Stimulated activated CD8-positive, alpha-beta memory T cell treated with anti-CD3 and anti-CD28 coated beads, Interleukin-15, amount 100 ng/mL, for 24 hours (primary cell): ENCODE data around the gene LAMA1.
"Not testable (repeated sequence)": the region's sequence is repeated elsewhere in the genome, so short reads cannot be mapped to it uniquely, and the experiment has no call there.

Experiments
- DNase-seq: peaks from one replicate; pipeline ENCODE4 v3.0.0-alpha.2; 2020; ENCODE audit warnings: low read depth

LAMA1 gene

DNA sequence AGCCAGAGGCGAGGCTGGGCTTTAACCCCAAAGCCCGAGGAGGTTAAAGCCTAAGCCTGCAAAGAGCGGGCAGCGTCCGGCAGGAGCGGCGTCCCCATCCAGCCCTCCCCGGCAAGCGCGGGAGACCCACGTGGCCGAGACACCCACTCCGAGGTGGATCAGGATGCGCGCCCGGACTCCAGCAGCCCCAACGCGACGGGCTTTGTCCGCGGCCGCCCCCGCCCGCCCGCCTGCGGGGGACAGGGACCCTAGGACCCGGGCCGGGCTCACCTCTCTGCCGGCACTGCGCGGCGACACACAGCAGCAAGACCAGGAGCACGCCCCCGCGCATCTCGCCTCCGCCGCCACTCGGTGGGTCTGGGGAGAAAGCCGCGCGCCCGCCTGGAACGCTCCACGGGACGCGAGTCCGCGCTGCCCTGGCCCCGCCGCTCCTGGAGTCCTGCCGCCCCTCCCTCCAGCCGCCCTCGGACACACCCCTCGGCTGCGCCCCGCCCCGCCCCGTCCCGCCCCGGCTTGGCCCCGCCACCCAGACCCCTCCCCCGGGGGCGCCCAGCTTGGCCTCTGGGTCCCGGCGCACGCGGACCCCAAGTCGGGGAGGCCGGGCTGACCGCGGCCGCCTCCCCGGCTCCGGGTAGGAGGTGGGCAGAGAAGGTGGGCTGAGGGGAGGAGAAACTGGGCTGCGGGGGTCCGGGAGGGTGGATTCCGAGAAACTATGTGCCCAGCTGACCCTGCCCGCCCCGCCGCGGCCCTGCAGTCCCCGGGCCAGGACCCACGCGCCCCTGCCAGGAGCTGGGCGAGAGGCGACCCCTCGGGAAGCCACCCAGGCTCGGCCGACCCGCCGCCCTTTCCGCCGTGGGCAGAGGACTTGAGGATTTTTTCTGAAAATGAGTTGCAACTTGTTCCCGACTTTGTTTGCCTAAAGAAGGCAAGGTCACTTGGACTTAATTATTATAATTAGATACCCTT, at the start of gene LAMA1:
LAMA1 (minus strand) TSS at position 408 of the 966 bp plus-strand sequence; CDS start at position 331, 77 bp downstream.
- no peak for DNase-seq

GRCh38 chr18:7165846-7166393, 48.3 kb upstream of the LAMA1 start:
- DNase-seq, result no peak

- DNase-seq, result no peak
Observed at GRCh38 chr18:7164323-7165004, 46.9 kb upstream of the LAMA1 start.

DNA sequence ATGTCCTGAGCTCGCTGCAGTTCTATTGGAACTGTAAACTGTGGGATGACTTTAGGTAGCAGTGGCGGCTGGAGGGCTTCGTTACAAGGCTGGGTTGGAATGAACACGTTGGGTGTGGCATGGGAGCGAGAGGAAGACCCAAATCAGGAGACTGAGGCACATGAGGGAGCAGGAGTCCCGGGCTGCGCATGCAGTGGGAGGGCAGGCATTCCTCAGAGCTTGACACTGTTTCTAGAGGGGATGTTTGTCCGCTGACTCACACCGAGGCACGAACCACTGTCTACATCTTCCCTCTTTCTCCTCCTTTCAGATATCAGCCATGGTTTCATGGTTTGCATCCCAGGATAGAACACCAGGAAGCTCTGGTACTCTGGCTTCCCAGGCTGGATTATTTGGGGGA, 40.6 kb upstream of the LAMA1 start:
- no peak for DNase-seq

GRCh38 chr18:7157760-7158159, 40.2 kb upstream of the LAMA1 start:
- DNase-seq, result no peak

- DNase-seq, result no peak
Observed at GRCh38 chr18:7155887-7156286, 38.3 kb upstream of the LAMA1 start.

GRCh38 chr18:7155092-7155491, 37.5 kb upstream of the LAMA1 start:
- no peak for DNase-seq

- no peak for DNase-seq
Observed at GRCh38 chr18:7152440-7152839, 34.8 kb upstream of the LAMA1 start.

DNA sequence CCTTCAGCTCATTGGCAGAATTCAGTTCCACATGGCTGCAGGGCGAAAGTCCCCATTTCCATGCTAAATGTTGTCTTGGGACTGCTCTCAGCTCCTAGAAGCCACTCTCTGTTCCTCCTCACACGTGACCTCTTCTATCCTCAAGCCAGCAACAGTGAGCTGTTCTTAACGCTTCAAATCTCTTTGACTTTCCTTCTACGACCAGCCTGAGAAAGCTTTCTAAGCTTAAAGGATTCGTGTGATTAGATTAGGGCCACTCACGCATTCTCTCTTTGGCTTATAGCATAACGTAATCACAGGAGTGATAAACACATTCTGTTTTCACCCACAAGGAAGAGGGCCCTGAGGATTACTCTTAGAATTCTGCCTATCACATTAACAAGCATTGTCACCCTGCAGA, 29.8 kb upstream of the LAMA1 start:
- no peak for DNase-seq

DNA sequence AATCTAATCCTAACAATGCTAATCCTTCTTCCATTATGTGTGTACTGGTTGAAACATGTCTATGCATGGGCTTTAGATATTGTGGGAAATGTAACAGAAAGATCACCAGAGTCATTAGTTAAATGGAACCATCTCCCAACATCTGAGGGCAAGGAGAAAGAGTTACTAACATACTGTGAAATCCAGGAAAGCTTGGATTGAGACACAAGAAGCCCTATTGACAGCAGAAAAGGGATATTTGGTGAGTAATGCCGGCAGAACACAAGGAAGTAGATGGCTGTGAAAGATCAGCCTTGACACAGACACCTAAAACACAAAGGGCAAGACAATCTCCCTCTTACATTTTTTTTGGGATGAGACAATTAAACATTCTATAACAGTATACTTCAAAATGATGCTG, 28.5 kb upstream of the LAMA1 start:
- no peak for DNase-seq

DNA sequence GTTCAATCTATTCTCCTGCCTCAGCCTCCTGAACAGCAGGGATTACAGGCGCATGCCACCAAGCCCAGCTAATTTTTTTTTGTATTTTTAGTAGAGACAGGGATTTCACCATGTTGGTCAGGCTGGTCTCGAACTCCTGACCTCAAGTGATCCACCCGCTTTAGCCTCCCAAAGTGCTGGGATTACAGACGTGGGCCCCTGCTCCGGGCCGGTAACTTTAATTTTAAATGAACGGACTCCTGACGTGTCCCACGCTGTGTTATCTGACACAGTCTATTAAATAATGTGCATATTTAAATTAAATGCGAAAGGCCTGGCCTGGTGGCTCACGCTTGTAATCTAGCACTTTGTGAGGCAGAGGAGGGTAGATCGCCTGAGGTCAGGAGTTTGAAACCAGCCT, 27.3 kb upstream of the LAMA1 start:
- DNase-seq, result not testable (repeated sequence)

DNA sequence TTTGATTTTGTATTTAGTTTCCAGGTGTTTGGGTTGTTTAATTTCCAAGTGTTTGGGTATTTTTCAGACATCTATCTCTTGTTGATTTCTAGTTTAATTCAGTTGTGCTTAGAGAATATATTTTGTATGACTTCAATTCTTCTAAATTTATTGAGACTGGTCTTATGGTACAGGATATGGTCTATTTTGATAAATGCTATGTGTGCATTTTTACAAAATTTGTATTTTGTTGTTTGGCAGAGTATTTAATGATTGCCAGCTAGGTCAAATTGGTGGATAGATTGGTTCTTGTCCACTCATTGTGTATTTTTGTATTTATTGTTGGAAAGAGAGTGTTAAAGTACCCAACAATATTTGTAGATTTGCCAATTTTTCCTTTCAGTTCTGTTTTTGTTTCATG, 23.7 kb upstream of the LAMA1 start:
- no peak for DNase-seq

- DNase-seq, result no peak
Observed at GRCh38 chr18:7139409-7139808, 21.8 kb upstream of the LAMA1 start.

- DNase-seq, result no peak
Observed at GRCh38 chr18:7133181-7133580, 15.6 kb upstream of the LAMA1 start.

DNA sequence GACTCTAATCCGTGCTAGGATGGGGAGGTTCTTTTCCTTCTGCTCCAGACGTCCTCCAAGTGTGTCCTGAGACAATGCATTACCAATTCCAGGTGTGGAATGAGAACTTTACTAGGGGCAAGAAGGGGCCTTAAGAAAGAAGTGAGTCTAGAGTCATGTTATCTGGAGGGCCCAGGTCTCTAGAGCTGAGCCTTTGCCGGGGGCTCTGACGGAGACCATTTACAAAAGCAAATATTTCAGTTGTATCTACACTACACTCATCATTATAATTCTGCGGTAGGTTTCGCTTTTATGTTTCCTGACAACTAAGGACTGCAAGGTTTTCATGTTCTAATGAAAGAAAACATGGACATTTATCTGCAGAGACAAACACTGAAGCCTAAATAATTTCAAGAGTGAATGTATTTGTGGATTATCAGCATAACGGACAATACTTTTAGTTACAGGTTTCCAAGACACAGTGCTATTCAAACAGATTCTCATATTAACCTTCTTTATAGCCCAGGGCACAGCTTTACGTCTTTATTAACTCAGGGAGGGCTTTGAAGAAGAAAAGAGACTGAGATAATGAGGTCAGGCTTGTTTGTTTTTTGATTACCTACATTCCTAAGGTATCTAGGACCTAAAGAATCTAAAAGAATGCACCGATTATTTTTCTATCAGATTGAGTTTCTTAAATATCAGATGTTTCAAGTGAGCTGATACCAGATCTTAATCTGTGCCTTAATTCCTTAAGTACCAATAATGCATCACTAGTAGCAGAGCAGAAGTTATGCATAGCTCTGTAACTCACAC, 15.0 kb upstream of the LAMA1 start:
- DNase-seq, result no peak

- DNase-seq, result no peak
Observed at GRCh38 chr18:7122376-7122775, 4.8 kb upstream of the LAMA1 start.

DNA sequence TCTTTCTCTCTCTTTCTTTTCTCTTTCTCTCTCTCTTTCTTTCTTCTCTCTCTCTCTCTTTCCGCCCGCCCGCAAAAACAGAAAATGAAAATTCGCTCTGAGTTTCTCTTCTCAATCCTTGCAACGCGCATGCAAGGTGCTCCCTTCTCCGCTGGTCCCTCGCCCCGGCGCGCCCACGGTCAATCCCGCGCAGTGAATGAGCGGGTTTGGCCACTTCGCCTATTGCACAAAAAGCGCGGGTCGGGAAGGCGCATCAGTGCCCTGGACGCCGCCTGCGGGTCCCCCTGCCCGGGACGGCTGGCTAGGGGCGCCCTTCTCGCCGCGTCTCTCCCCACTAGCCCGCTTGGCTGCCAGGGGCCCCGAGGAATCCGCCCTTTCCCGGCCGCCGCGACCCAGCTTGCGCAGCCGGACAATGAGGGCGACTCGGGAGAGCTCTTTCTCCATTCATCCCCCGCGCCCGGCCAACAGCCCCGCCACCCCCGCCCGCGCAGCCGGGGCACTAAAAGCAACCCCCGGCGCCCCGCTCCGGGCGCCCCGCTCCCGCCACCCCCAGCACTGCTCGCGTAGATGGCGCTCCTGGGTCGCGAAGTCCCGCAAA, 706 bp downstream of the LAMA1 start:
- no peak for DNase-seq

- DNase-seq, result no peak
Observed at GRCh38 chr18:7116001-7116730, 1.4 kb downstream of the LAMA1 start.

- DNase-seq, result no peak
Observed at GRCh38 chr18:7112936-7113335, 4.7 kb downstream of the LAMA1 start.

- DNase-seq, result no peak
Observed at GRCh38 chr18:7111134-7111533, 6.5 kb downstream of the LAMA1 start.

- DNase-seq, result no peak
Observed at GRCh38 chr18:7105943-7106342, 11.7 kb downstream of the LAMA1 start.
